GM18861 (cell line): ENCODE results near the gene CD38.

ENCODE experiments used
- ATAC-seq: cut with Tn5 transposase; IDR thresholded peaks from one replicate; pipeline ENCODE4 v1.9.1; 2021; ENCODE audit not compliant: unreplicated experiment

Gene CD38

GRCh38 chr4:15894921-15895916, 117.1 kb downstream of the CD38 start:
- ATAC-seq = no peak

DNA sequence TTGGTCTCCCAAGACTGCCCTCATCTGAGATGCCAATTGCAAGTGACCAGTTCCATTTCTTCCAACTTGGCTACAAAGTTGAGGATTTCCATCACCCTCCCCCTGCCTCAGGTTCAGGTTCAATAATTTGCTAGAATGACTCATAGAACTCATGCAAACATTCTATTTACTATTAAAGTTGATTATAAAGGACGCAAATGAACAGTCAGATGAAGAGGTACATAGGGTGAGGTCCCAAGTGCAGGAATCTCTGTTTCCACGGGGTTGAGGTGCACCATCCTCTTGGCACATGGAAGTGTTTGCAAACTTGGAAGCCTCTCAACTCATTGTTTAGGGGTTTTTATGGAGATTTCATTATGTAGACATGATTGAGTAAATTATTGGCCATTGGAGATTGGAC, 119.4 kb downstream of the CD38 start:
- ATAC-seq = no peak

GRCh38 chr4:15898902-15899301, 120.8 kb downstream of the CD38 start:
- no peak for ATAC-seq

- ATAC-seq = no peak
Measured at GRCh38 chr4:15899511-15899910, 121.4 kb downstream of the CD38 start.

DNA sequence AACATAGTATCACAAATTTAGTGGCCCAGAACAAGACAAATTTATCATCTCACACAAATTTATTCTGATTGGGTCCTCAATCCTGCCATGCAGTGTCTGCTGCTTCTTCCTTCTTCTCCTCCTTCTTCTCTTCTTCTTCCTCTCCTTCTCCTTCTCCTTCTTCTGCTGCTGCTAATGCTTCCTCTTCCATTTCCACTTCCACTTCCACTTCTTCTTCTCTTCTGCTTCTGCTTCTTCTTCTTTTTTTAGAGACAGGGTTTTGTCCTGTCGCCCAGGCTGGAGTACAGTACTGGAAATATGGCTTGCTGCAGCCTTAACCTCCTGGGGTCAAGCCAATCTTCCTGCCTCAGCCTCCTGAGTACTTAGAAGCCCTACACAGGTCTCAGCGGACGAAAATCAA, 122.9 kb downstream of the CD38 start:
- ATAC-seq = no peak

DNA sequence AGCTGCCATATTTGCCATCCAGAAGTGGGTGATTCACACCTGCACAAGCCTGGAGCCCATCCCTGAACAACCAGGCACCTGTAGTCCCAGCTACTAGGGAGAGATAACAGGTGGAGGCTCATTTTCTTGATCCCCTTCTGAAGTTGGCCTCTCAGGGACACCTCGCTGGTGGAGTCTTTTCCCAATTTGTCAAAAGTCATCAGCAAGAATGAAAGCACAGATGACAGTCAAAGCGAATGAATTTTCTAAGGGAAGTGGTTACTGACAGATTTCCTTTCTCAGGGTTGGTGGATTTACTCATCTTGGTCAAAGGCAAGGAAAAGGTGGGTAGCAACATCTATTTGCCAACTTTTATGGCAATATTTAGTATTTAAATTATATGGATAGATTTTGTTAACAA, 123.9 kb downstream of the CD38 start:
- ATAC-seq = no peak

- no peak for ATAC-seq
Measured at GRCh38 chr4:15902746-15903145, 124.6 kb downstream of the CD38 start.
